ENCODE measurements around the gene TMCO4. TPM values are rescaled to one million over a fixed set of nuclear protein-coding genes. Genes with fewer than 3 reads are reported as not detected.

The TMCO4 gene
- total RNA-seq, 1 donor from 2014 or later, result not detected

GRCh38 chr1:19680644-19681043 is 119.1 kb downstream of the TMCO4 start:
- Mint-ChIP-seq H3K9me3 (ENCODE audit: unreplicated experiment) (no peaks in the 10 kb centered on the region), H3K4me1 (ENCODE audit: low read depth, unreplicated experiment) (no peaks in the 10 kb centered on the region), H3K27ac (ENCODE audit: unreplicated experiment) (no peak overlapping the region), H3K36me3 (ENCODE audit: unreplicated experiment) (no peaks in the 10 kb centered on the region), H3K27me3 (ENCODE audit: unreplicated experiment) (peaks cover 2% of the 10 kb centered on the region), H3K4me3 (ENCODE audit: unreplicated experiment) (no peak overlapping the region)
- TF ChIP-seq CTCF (IDR thresholded peaks at IDR 0.05; ENCODE audit: partially characterized antibody, unreplicated experiment), result no peak
- no peak for DNase-seq

GRCh38 chr1:19679691-19680090 is 120.0 kb downstream of the TMCO4 start:
- H3K36me3 Mint-ChIP-seq (ENCODE audit: unreplicated experiment), result no peaks in the 10 kb centered on the region

GRCh38 chr1:19678931-19679453 is 120.7 kb downstream of the TMCO4 start:
- peaks cover 2% of the 10 kb centered on the region for H3K9me3 Mint-ChIP-seq (ENCODE audit: unreplicated experiment)
- TF ChIP-seq CTCF (IDR thresholded peaks at IDR 0.05; ENCODE audit: partially characterized antibody, unreplicated experiment), result no peak
- H3K27me3 Mint-ChIP-seq (ENCODE audit: unreplicated experiment), result peaks cover 2% of the 10 kb centered on the region
- H3K27ac Mint-ChIP-seq (ENCODE audit: unreplicated experiment), result no peak overlapping the region
- no peak overlapping the region for H3K4me3 Mint-ChIP-seq (ENCODE audit: unreplicated experiment)
- H3K4me1 Mint-ChIP-seq (ENCODE audit: low read depth, unreplicated experiment), result no peaks in the 10 kb centered on the region
- no peak for DNase-seq
- no peaks in the 10 kb centered on the region for H3K36me3 Mint-ChIP-seq (ENCODE audit: unreplicated experiment)

More at GRCh38 chr1:19679691-19680090, 120.0 kb downstream of the TMCO4 start:
- Mint-ChIP-seq H3K27ac (ENCODE audit: unreplicated experiment) (no peak overlapping the region), H3K27me3 (ENCODE audit: unreplicated experiment) (peaks cover 2% of the 10 kb centered on the region), H3K4me1 (ENCODE audit: low read depth, unreplicated experiment) (no peaks in the 10 kb centered on the region), H3K9me3 (ENCODE audit: unreplicated experiment) (peaks cover 2% of the 10 kb centered on the region), H3K4me3 (ENCODE audit: unreplicated experiment) (no peak overlapping the region)
- DNase-seq, result no peak
- TF ChIP-seq CTCF (IDR thresholded peaks at IDR 0.05; ENCODE audit: partially characterized antibody, unreplicated experiment), result no peak

GRCh38 chr1:19678493-19678892 is 121.2 kb downstream of the TMCO4 start:
- Mint-ChIP-seq H3K27ac (ENCODE audit: unreplicated experiment) (no peak overlapping the region), H3K9me3 (ENCODE audit: unreplicated experiment) (peaks cover 2% of the 10 kb centered on the region), H3K4me3 (ENCODE audit: unreplicated experiment) (no peak overlapping the region), H3K4me1 (ENCODE audit: low read depth, unreplicated experiment) (no peaks in the 10 kb centered on the region), H3K27me3 (ENCODE audit: unreplicated experiment) (peaks cover 2% of the 10 kb centered on the region), H3K36me3 (ENCODE audit: unreplicated experiment) (no peaks in the 10 kb centered on the region)
- DNase-seq, result no peak
- no peak for TF ChIP-seq CTCF (IDR thresholded peaks at IDR 0.05; ENCODE audit: partially characterized antibody, unreplicated experiment)

GRCh38 chr1:19676438-19676922 is 123.2 kb downstream of the TMCO4 start:
- peaks cover 2% of the 10 kb centered on the region for H3K27me3 Mint-ChIP-seq (ENCODE audit: unreplicated experiment)

More at GRCh38 chr1:19676438-19676922, 123.2 kb downstream of the TMCO4 start:
- TF ChIP-seq CTCF (IDR thresholded peaks at IDR 0.05; ENCODE audit: partially characterized antibody, unreplicated experiment), result no peak
- H3K4me1 Mint-ChIP-seq (ENCODE audit: low read depth, unreplicated experiment), result no peaks in the 10 kb centered on the region
- H3K36me3 Mint-ChIP-seq (ENCODE audit: unreplicated experiment), result no peaks in the 10 kb centered on the region
- DNase-seq, result no peak
- H3K27ac Mint-ChIP-seq (ENCODE audit: unreplicated experiment), result no peak overlapping the region
- H3K9me3 Mint-ChIP-seq (ENCODE audit: unreplicated experiment), result peaks cover 2% of the 10 kb centered on the region
- no peak overlapping the region for H3K4me3 Mint-ChIP-seq (ENCODE audit: unreplicated experiment)
